Left renal pelvis (tissue), 4 donors: ENCODE results near the gene ITPK1. TPM values are rescaled to one million over a fixed set of nuclear protein-coding genes. Genes with fewer than 3 reads are reported as not detected.

Experiments
- DNase-seq, 4 donors: peaks; one replicate each; pipeline ENCODE4 v3.0.0-alpha.2; 2013; ENCODE audit warnings: low read depth in 4 of 4, low spot score in 3 of 4
- polyA plus RNA-seq, 4 donors: library from polyadenylated mRNA; unstranded; fragments of 120-200 nt; gene quantifications; one replicate each; pipeline ENCODE4 v1.2.1, GENCODE V29; 2013; ENCODE audit not compliant: insufficient read length in 4 of 4

The ITPK1 gene
- polyA plus RNA-seq, 4 donors = 16.5 to 33.7 (median 28.0) TPM

GRCh38 chr14:92907316-92907911, 208.3 kb downstream of the ITPK1 start:
- no peak for DNase-seq

GRCh38 chr14:92906823-92907222, 208.9 kb downstream of the ITPK1 start:
- DNase-seq = no peak

GRCh38 chr14:92906420-92906819, 209.3 kb downstream of the ITPK1 start:
- no peak for DNase-seq

- no peak for DNase-seq
Observed at GRCh38 chr14:92905667-92906066, 210.1 kb downstream of the ITPK1 start.

- no peak for DNase-seq
Observed at GRCh38 chr14:92903359-92903758, 212.4 kb downstream of the ITPK1 start.

GRCh38 chr14:92902726-92903125, 213.0 kb downstream of the ITPK1 start:
- DNase-seq = no peak

GRCh38 chr14:92902191-92902590, 213.5 kb downstream of the ITPK1 start:
- no peak for DNase-seq

GRCh38 chr14:92900660-92901059, 215.1 kb downstream of the ITPK1 start:
- DNase-seq = no peak

GRCh38 chr14:92898566-92899131, 217.1 kb downstream of the ITPK1 start:
- DNase-seq = no peak

- DNase-seq = no peak
Observed at GRCh38 chr14:92897922-92898565, 217.7 kb downstream of the ITPK1 start.

GRCh38 chr14:92895352-92895878, 220.3 kb downstream of the ITPK1 start:
- DNase-seq = no peak

- DNase-seq = no peak
Observed at GRCh38 chr14:92892589-92892988, 223.1 kb downstream of the ITPK1 start.

- no peak for DNase-seq
Observed at GRCh38 chr14:92890830-92891588, 224.7 kb downstream of the ITPK1 start.

GRCh38 chr14:92888896-92889295, 226.8 kb downstream of the ITPK1 start:
- DNase-seq = no peak

GRCh38 chr14:92887157-92887556, 228.6 kb downstream of the ITPK1 start:
- no peak for DNase-seq

Other genes starting within 250 kb of the ITPK1 start
- 1 to 10 TPM in 2 of 4 donors, under 1 TPM in 2; 0.26 to 1.6 (median 0.77) TPM for gene CHGA, start 192.8 kb downstream of the ITPK1 start, polyA plus RNA-seq
- 10 to 100 TPM; 30.9 to 49.2 (median 38.9) TPM for gene MOAP1, start 69.0 kb upstream of the ITPK1 start, polyA plus RNA-seq
- gene LYSET, start 69.4 kb upstream of the ITPK1 start, polyA plus RNA-seq = 10 to 100 TPM; 25.2 to 44.7 (median 36.6) TPM
- 10 to 100 TPM; 10.3 to 22.0 (median 19.8) TPM for gene GON7, start 91.1 kb upstream of the ITPK1 start, polyA plus RNA-seq
- 10 to 100 TPM; 34.6 to 43.9 (median 39.5) TPM for gene UBR7, start 91.3 kb upstream of the ITPK1 start, polyA plus RNA-seq
- 10 to 100 TPM; 33.3 to 55.7 (median 52.4) TPM for gene BTBD7, start 217.1 kb upstream of the ITPK1 start, polyA plus RNA-seq
- gene COX8C, start 231.3 kb upstream of the ITPK1 start, polyA plus RNA-seq = 1 to 10 TPM in 1 of 4 donors, under 1 TPM in 2, not detected in 1; 0.32 to 1.2 (median 0.46) TPM